Measurements from ENCODE around the gene PTPRB. TPM values are rescaled to one million over a fixed set of nuclear protein-coding genes. Genes with fewer than 3 reads are reported as not detected.

The PTPRB gene
- 2.2 and 5.0 TPM in 2 replicates for total RNA-seq

DNA sequence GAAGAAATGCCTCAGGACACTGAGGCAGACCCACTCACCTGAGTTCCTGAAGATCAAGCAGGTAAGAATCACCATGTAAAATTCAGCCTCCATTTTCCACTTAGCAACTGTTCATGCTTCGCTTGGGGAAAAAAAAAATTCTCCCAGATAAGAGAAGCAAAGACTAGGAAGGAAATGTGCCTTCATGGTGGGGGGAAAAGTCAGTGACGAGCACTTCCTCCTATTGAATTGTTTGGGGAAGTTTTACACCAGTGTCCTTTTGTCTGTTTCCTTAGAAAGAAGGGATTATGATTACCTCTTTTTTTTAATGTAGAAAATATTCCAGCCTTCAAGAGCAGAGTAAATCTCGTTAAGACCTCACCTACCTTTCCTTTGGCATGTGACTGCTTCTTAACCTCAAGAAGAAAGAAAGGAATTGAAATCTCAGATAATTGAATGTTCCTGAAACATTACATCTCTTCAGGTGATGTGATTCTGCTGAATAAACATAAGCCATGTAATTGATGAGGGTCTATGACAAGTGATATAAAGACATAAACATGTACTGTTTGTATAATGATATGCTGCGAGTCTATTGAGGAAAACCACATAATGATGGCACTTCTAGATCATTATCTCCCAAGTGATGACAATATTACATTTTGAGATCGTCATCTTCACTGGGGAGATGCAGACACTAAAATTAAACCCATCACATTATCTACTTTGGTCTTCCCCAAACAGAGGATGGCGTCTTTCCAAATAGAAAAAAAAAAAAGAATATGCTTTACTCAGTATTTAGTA lies at the start of gene PTPRB:
TSS of gene PTPRB (minus strand) at position 127 of the 783 bp plus-strand sequence. CDS start at position 93, 34 bp downstream.

All from placental pericyte (primary cell).